Measurements from ENCODE around the gene REL.
"Not testable (repeated sequence)": the region's sequence is repeated elsewhere in the genome, so short reads cannot be mapped to it uniquely, and the experiment has no call there.

REL gene

GRCh38 chr2:60926741-60927552, 45.6 kb downstream of the REL start:
- DNase-seq: no peak

- DNase-seq: not testable (repeated sequence)
Observed at GRCh38 chr2:60932061-60932460, 50.7 kb downstream of the REL start.

- DNase-seq: no peak
Observed at GRCh38 chr2:60932954-60933353, 51.6 kb downstream of the REL start.

- no peak for DNase-seq
Observed at GRCh38 chr2:60934165-60934722, 52.9 kb downstream of the REL start.

GRCh38 chr2:60936757-60937156, 55.4 kb downstream of the REL start:
- DNase-seq: no peak

- DNase-seq: no peak
Observed at GRCh38 chr2:60938301-60938700, 56.9 kb downstream of the REL start.

- DNase-seq: no peak
Observed at GRCh38 chr2:60939622-60940021, 58.2 kb downstream of the REL start.

GRCh38 chr2:60945341-60945740, 64.0 kb downstream of the REL start:
- DNase-seq: no peak

- no peak for DNase-seq
Observed at GRCh38 chr2:60947056-60947455, 65.7 kb downstream of the REL start.

GRCh38 chr2:60948161-60948560, 66.8 kb downstream of the REL start:
- DNase-seq: no peak

GRCh38 chr2:60948926-60949579, 67.7 kb downstream of the REL start:
- no peak for DNase-seq

GRCh38 chr2:60954139-60954538, 72.8 kb downstream of the REL start:
- no peak for DNase-seq

GRCh38 chr2:60957224-60957623, 75.8 kb downstream of the REL start:
- no peak for DNase-seq

- DNase-seq: no peak
Observed at GRCh38 chr2:60957643-60958042, 76.3 kb downstream of the REL start.

GRCh38 chr2:60958361-60958760, 77.0 kb downstream of the REL start:
- DNase-seq: no peak

- no peak for DNase-seq
Observed at GRCh38 chr2:60958800-60959199, 77.4 kb downstream of the REL start.

- DNase-seq: no peak
Observed at GRCh38 chr2:60959501-60959900, 78.1 kb downstream of the REL start.

- DNase-seq: no peak
Observed at GRCh38 chr2:60960706-60961105, 79.3 kb downstream of the REL start.

- DNase-seq: no peak
Observed at GRCh38 chr2:60961457-60961856, 80.1 kb downstream of the REL start.

GRCh38 chr2:60962528-60962927, 81.2 kb downstream of the REL start:
- no peak for DNase-seq

- no peak for DNase-seq
Observed at GRCh38 chr2:60963190-60963589, 81.8 kb downstream of the REL start.

GRCh38 chr2:60964651-60965498, 83.5 kb downstream of the REL start:
- no peak for DNase-seq

- no peak for DNase-seq
Observed at GRCh38 chr2:60965499-60965785, 84.1 kb downstream of the REL start.
